HL-60 (cell line): Measurements from ENCODE around the gene NEK11.

Experiments used
- DNase-seq, 2 experiments: peaks; one replicate each; pipeline ENCODE4 v3.0.0-alpha.2; 2010 to 2020; ENCODE audit warnings: low read depth in 1 of 2, low spot score in 1 of 2
- H3K27ac ChIP-seq: fragments of 250-450 bp; sonication (Bioruptor Pico); replicated peaks from 2 replicates; pipeline ENCODE4 v1.5.1; 2020; ENCODE audit warnings: mild to moderate bottlenecking, moderate library complexity
- H3K27me3 ChIP-seq: fragments of 250-450 bp; sonication (Bioruptor Pico); 2 replicates; pipeline ENCODE4 v1.5.1; 2021; ENCODE audit warnings: mild to moderate bottlenecking, moderate library complexity; ENCODE audit not compliant: insufficient read depth, poor library complexity, severe bottlenecking
- H3K4me3 ChIP-seq: replicated peaks from 2 replicates; pipeline ENCODE4 v1.5.1; 2011; ENCODE audit warnings: mild to moderate bottlenecking, control low read depth, low read length; ENCODE audit not compliant: insufficient read depth
- GABPA ChIP-seq: IDR thresholded peaks from 2 replicates; pipeline ENCODE4 v1.6.1; 2012; ENCODE audit warnings: low read depth
- POLR2AphosphoS5 ChIP-seq: IDR thresholded peaks from 2 replicates; pipeline ENCODE4 v1.6.1; 2012; ENCODE audit warnings: low read depth
- SPI1 ChIP-seq: IDR thresholded peaks from 2 replicates; pipeline ENCODE4 v1.6.1; 2012; ENCODE audit warnings: low read depth, mild to moderate bottlenecking, borderline replicate concordance
- TF ChIP-seq, protein P1 (sequence below): IDR thresholded peaks from 2 replicates; pipeline ENCODE4 v1.6.1; 2012; ENCODE audit warnings: low read depth; ENCODE audit not compliant: insufficient replicate concordance
- TF ChIP-seq, protein P2 (sequence below): IDR thresholded peaks from one replicate; pipeline ENCODE4 v1.5.1; 2011; ENCODE audit warnings: low read length, control low read depth, inconsistent platforms; ENCODE audit not compliant: insufficient read depth

The NEK11 gene

DNA sequence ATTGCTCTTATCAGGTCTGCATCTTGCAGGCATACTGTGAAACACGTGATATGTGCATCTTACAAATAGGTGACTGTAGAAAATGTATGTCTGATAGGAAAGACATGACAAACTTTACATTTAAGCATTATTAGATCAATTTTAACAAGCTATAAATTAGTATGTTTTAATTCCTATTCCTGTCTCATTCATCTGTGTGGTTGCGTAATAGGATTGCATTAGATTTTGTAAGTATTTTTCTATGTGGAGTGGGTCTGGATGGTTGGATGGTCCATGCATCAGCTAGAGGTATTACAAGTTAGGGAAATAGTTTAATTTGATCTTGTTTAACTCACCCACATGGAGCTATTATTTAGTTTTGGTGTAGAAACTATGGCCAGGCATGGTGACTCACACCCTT lies 18.9 kb upstream of the NEK11 start:
- no peak for DNase-seq
- TF ChIP-seq, protein P1, sequence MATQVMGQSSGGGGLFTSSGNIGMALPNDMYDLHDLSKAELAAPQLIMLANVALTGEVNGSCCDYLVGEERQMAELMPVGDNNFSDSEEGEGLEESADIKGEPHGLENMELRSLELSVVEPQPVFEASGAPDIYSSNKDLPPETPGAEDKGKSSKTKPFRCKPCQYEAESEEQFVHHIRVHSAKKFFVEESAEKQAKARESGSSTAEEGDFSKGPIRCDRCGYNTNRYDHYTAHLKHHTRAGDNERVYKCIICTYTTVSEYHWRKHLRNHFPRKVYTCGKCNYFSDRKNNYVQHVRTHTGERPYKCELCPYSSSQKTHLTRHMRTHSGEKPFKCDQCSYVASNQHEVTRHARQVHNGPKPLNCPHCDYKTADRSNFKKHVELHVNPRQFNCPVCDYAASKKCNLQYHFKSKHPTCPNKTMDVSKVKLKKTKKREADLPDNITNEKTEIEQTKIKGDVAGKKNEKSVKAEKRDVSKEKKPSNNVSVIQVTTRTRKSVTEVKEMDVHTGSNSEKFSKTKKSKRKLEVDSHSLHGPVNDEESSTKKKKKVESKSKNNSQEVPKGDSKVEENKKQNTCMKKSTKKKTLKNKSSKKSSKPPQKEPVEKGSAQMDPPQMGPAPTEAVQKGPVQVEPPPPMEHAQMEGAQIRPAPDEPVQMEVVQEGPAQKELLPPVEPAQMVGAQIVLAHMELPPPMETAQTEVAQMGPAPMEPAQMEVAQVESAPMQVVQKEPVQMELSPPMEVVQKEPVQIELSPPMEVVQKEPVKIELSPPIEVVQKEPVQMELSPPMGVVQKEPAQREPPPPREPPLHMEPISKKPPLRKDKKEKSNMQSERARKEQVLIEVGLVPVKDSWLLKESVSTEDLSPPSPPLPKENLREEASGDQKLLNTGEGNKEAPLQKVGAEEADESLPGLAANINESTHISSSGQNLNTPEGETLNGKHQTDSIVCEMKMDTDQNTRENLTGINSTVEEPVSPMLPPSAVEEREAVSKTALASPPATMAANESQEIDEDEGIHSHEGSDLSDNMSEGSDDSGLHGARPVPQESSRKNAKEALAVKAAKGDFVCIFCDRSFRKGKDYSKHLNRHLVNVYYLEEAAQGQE = no peak
- no peak for TF ChIP-seq POLR2AphosphoS5
- TF ChIP-seq, protein P2, sequence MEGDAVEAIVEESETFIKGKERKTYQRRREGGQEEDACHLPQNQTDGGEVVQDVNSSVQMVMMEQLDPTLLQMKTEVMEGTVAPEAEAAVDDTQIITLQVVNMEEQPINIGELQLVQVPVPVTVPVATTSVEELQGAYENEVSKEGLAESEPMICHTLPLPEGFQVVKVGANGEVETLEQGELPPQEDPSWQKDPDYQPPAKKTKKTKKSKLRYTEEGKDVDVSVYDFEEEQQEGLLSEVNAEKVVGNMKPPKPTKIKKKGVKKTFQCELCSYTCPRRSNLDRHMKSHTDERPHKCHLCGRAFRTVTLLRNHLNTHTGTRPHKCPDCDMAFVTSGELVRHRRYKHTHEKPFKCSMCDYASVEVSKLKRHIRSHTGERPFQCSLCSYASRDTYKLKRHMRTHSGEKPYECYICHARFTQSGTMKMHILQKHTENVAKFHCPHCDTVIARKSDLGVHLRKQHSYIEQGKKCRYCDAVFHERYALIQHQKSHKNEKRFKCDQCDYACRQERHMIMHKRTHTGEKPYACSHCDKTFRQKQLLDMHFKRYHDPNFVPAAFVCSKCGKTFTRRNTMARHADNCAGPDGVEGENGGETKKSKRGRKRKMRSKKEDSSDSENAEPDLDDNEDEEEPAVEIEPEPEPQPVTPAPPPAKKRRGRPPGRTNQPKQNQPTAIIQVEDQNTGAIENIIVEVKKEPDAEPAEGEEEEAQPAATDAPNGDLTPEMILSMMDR = no peak
- no peak for TF ChIP-seq SPI1
- TF ChIP-seq GABPA = no peak

DNA sequence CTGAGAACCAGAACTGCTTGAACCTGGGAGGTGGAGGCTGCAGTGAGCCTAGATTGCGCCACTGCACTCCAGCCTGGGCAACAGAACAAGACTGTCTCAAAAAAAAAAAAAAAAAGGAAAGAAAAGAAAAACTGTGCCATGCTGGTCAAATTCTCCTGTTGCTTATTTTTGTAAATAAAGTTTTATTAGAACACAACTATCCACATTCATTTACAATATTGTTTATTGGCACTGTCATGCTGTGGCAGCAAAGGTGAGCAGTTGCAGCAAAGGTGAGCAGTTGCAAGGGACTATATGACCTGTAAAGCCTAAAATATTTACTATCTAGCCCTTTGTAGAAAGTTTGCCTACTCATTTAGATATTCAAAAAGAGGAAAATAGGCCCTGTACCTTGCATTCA lies 18.4 kb upstream of the NEK11 start:
- Histone ChIP-seq H3K4me3 (no peak overlapping the region), H3K27ac (no peak overlapping the region), H3K27me3 (no peaks in the 10 kb centered on the region)
- TF ChIP-seq POLR2AphosphoS5 (no peak), GABPA (no peak), SPI1 (no peak)
- TF ChIP-seq, protein P1 = no peak
- TF ChIP-seq, protein P2 = no peak
- no peak for DNase-seq

More for the DNA sequence above, 18.9 kb upstream of the NEK11 start:
- Histone ChIP-seq H3K4me3 (no peak overlapping the region), H3K27ac (no peak overlapping the region), H3K27me3 (no peaks in the 10 kb centered on the region)

DNA sequence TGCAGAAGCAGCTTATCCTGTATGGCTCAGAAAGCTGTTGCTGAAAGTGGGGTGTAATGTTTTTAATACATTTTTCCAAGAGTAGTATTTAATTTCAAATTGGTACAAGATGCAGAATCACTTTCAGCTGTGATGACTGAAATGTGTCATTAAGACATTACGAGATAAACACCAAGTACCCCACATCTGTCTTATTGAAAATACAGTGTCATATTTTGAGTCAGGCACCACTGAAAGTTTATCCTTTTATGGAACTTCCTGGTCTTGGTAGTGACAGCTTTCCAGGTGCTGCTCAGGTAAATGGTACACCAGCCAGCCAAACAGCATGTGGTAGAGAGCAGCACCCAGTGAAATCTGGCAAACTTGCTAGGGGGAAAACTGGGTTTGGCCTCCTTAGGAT lies 17.0 kb upstream of the NEK11 start:
- TF ChIP-seq GABPA (no peak), SPI1 (no peak), POLR2AphosphoS5 (no peak)
- TF ChIP-seq, protein P1 = no peak
- TF ChIP-seq, protein P2 = no peak
- Histone ChIP-seq H3K4me3 (no peak overlapping the region), H3K27ac (no peak overlapping the region), H3K27me3 (no peaks in the 10 kb centered on the region)
- no peak for DNase-seq
